ENCODE results near the gene LIMA1. TPM values are rescaled to one million over a fixed set of nuclear protein-coding genes. Genes with fewer than 3 reads are reported as not detected.
A peak's percentile ranks its signal among the peaks of the same experiment; 100 is the strongest.

LIMA1 gene
- total RNA-seq, 2 donors from 2014 or later: 36.2 to 45.6 TPM

- H3K36me3 Mint-ChIP-seq: peaks cover 4 to 9% of the 10 kb centered on the region in 2 donors
- ATAC-seq: no peak
Observed at GRCh38 chr12:50214018-50214417, 69.3 kb downstream of the LIMA1 start.

GRCh38 chr12:50213439-50213838 lies 69.9 kb downstream of the LIMA1 start:
- DNase-seq (ENCODE audit: low spot score in 2 of 2) (no peak), ATAC-seq (peak; percentile 18 to 58)
- Mint-ChIP-seq H3K9me3 (no peaks in the 10 kb centered on the region), H3K27ac (peak overlapping the region; percentile 27 to 72), H3K36me3 (peaks cover 4 to 9% of the 10 kb centered on the region in 2 donors)

More at GRCh38 chr12:50214018-50214417, 69.3 kb downstream of the LIMA1 start:
- Mint-ChIP-seq H3K27ac (peak overlapping the region in 1 of 2 donors; percentile 72), H3K9me3 (no peaks in the 10 kb centered on the region)
- DNase-seq (ENCODE audit: low spot score in 2 of 2): no peak

DNA sequence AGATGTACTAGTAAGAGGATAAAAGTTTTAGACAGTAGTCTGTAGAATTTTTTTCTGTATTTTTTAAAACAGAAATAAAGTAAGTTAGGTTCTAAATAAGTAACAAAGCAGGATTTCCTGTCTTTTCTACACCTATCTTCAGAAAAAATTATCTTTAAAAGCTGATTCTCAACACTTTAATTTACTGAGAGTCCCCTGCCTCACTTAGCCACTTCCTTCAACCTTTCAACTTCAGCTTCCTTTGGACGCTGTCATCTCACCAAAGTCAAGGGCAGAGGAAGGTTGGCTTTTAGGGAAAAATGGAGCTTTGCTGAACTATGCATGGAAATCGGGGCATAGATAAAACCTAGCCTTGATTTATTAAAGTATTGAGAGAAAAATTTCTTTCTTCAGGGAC lies 71.3 kb downstream of the LIMA1 start:
- Mint-ChIP-seq H3K27ac (peak overlapping the region; percentile 84 to 89), H3K9me3 (no peaks in the 10 kb centered on the region), H3K36me3 (peaks cover 4 to 9% of the 10 kb centered on the region in 2 donors)
- ATAC-seq (no peak), DNase-seq (ENCODE audit: low spot score in 2 of 2) (no peak)

DNA sequence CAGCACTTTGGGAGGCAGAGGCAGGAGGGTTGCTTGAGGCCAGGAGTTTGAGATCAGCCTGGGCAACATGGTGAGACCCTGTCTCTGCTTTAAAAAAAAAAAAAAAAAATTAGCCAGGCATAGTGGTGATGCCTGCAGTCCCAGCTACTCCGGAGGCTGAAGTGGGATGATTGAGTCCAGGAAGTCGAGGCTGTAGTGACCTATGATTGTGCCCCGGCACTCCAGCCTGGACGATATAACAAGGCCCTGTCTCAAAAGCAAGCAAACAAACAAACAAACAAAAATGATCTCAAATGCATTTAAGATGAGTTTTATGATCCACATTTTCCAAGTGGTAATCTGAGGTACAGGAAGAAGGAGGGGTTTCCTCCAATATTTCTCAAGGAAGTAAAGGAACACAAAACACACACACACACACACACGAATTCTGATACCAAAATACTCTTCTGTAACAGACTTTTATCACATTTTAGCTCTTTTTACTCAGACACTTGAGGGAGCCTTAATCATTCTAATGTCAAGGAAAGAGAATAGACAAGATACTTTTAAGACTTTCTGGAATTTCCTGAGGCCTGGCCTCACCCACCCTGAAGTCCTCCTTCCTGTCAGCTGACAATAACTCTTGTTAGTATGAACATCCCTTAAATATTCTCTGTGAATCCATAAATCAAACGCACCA lies 71.8 kb downstream of the LIMA1 start:
- H3K36me3 Mint-ChIP-seq: peaks cover 4 to 9% of the 10 kb centered on the region in 2 donors
- DNase-seq (ENCODE audit: low spot score in 2 of 2): no peak
- peak overlapping the region; percentile 84 to 89 for H3K27ac Mint-ChIP-seq
- ATAC-seq: peak in 1 of 2 donors; percentile 11
- no peaks in the 10 kb centered on the region for H3K9me3 Mint-ChIP-seq

- ATAC-seq: no peak
- Mint-ChIP-seq H3K9me3 (no peaks in the 10 kb centered on the region), H3K36me3 (peaks cover 0 to 9% of the 10 kb centered on the region in 2 donors), H3K27ac (no peak overlapping the region)
- DNase-seq (ENCODE audit: low spot score in 2 of 2): no peak
Observed at GRCh38 chr12:50207424-50207823, 75.9 kb downstream of the LIMA1 start.

DNA sequence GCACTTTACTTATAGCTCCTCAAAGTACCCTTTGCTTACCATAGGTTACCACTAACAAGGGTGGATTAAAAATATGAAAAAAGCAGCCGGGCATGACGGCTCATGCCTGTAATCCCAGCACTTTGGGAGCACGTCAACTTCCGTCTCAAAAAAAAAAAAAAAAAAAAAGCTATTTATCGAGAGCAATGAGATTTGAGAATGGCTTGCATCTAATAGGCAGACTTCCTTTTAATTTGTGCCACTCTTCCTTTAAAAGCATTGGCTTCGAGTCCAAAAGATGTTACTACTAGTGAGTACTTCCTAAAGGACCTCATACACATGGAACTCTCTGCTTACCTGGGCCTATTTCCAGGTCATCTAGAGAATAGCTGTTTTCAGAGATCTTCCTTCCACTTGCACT lies 77.7 kb downstream of the LIMA1 start:
- Mint-ChIP-seq H3K9me3 (no peaks in the 10 kb centered on the region), H3K27ac (no peak overlapping the region), H3K36me3 (no peaks in the 10 kb centered on the region)
- DNase-seq (ENCODE audit: low spot score in 2 of 2): no peak
- no peak for ATAC-seq

DNA sequence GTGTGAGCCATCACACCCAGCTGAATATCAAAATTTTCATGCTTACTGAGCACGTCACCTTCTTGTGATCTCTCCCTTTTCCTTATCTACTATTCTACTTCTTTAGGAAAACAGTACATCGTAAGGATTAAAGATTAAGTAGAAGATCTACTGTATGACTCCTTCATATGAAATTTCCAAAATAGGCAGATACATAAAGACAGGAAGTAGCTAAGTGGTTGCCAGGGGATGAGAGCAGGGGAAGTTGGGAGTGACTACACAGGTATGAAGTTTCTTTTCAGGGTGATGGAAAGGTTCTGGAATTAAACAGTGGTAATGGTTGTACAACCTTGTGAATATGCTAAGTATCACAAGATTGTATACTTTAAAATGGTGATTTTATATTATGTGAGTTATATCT lies 79.6 kb downstream of the LIMA1 start:
- DNase-seq (ENCODE audit: low spot score in 2 of 2) (no peak), ATAC-seq (no peak)
- Mint-ChIP-seq H3K36me3 (peaks cover 0 to 7% of the 10 kb centered on the region in 2 donors), H3K27ac (no peak overlapping the region), H3K9me3 (no peaks in the 10 kb centered on the region)

GRCh38 chr12:50201987-50202521 lies 81.3 kb downstream of the LIMA1 start:
- Mint-ChIP-seq H3K27ac (no peak overlapping the region), H3K9me3 (no peaks in the 10 kb centered on the region), H3K36me3 (peaks cover 0 to 15% of the 10 kb centered on the region in 2 donors)
- DNase-seq (ENCODE audit: low spot score in 2 of 2) (no peak), ATAC-seq (no peak)

GRCh38 chr12:50200552-50201273 lies 82.6 kb downstream of the LIMA1 start:
- Mint-ChIP-seq H3K36me3 (peaks cover 0 to 15% of the 10 kb centered on the region in 2 donors), H3K9me3 (no peaks in the 10 kb centered on the region), H3K27ac (no peak overlapping the region)
- no peak for ATAC-seq
- DNase-seq (ENCODE audit: low spot score in 2 of 2): no peak

DNA sequence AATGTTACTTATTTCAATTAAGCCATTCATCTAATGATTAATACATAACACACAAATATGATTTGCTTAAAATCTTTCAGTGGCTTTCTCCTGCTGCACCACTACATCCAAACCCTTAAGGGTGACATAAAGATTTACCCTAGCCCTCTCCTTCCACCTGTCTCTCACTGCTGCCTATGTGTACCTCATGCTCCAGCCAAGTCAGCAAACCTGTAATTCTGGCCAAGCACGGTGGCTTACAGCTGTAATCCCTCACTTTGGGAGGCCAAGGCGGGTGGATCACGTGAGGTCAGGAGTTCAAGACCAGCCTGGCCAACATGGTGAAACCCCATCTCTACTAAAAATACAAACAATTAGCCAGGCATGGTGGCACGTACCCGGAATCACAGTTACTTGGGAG lies 84.5 kb downstream of the LIMA1 start:
- Mint-ChIP-seq H3K27ac (no peak overlapping the region), H3K9me3 (no peaks in the 10 kb centered on the region), H3K36me3 (peaks cover 0 to 15% of the 10 kb centered on the region in 2 donors)
- no peak for ATAC-seq
- no peak for DNase-seq (ENCODE audit: low spot score in 2 of 2)

DNA sequence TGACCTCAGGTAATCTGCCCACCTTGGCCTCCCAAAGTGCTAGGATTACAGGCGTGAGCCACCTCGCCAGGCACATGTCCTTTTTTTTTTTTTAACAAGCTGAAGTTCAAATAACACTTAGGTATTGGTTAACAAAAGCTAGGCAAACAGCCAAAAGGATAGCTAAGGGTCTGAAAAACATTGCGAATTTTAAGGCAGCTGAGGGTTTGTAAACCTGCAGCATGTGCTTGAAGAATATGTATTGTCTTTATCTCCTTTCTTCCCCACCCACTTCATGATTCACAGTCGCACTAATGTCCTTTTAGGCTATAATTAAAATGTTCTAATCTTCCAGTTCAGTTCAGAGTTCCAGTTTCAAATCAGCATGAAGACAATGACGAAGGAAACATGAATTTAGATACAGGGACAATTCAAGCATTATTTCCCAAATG lies 86.0 kb downstream of the LIMA1 start:
- Mint-ChIP-seq H3K36me3 (peaks cover 7 to 20% of the 10 kb centered on the region in 2 donors), H3K9me3 (no peaks in the 10 kb centered on the region)
- no peak for ATAC-seq

GRCh38 chr12:50196537-50196936 lies 86.8 kb downstream of the LIMA1 start:
- Mint-ChIP-seq H3K27ac (peak overlapping the region in 1 of 2 donors; percentile 27), H3K36me3 (peaks cover 9 to 20% of the 10 kb centered on the region in 2 donors), H3K9me3 (no peaks in the 10 kb centered on the region)
- ATAC-seq (no peak), DNase-seq (ENCODE audit: low spot score in 2 of 2) (no peak)

More for the DNA sequence above, 86.0 kb downstream of the LIMA1 start:
- H3K27ac Mint-ChIP-seq: no peak overlapping the region
- DNase-seq (ENCODE audit: low spot score in 2 of 2): no peak

DNA sequence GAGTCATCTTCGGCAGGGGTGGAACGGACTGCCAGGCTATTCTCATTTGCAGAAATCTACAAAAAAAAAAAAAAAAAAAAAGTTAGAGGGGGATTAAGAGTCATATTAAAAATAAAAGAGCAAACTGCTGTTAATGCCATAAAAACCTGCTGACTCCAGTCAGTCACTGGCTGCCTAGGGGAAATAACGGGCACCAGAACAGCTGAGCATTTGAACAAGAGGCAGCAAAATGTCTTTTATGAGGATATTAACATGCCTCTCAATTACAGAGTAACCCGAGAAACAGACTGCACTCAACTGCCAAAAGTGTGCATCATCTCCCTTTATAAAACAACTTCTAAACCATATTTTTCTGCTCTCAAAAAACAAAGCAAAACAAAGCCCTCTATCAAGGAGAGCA lies 87.5 kb downstream of the LIMA1 start:
- Mint-ChIP-seq H3K9me3 (no peaks in the 10 kb centered on the region), H3K27ac (no peak overlapping the region), H3K36me3 (peaks cover 9 to 20% of the 10 kb centered on the region in 2 donors)
- no peak for ATAC-seq
- no peak for DNase-seq (ENCODE audit: low spot score in 2 of 2)

GRCh38 chr12:50192908-50193307 lies 90.4 kb downstream of the LIMA1 start:
- Mint-ChIP-seq H3K27ac (no peak overlapping the region), H3K36me3 (peaks cover 6 to 9% of the 10 kb centered on the region in 2 donors), H3K9me3 (no peaks in the 10 kb centered on the region)

DNA sequence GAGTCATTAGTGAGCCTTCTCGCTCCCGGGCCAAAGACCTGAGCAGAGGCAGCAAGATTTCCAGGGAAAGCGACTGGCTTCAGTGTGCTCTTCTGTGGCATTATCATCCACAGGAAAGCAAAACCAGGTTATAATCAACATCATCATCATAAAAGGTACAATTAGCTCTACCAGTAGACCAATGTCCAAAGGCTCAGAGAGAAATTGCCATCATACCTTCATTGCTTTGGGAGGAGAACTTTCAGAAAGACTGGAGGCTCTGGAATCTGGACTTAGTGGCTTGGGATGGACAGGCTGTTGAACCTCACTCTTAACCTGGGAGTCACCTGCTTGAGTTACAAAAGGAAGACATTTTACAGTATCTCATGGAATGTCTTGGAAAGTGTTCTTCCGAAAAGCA lies 91.1 kb downstream of the LIMA1 start:
- ATAC-seq: no peak
- H3K9me3 Mint-ChIP-seq: no peaks in the 10 kb centered on the region
- no peak overlapping the region for H3K27ac Mint-ChIP-seq
- DNase-seq (ENCODE audit: low spot score in 2 of 2): no peak
- H3K36me3 Mint-ChIP-seq: peaks cover 6 to 9% of the 10 kb centered on the region in 2 donors

More at GRCh38 chr12:50192908-50193307, 90.4 kb downstream of the LIMA1 start:
- DNase-seq (ENCODE audit: low spot score in 2 of 2) (no peak), ATAC-seq (no peak)

- H3K27ac Mint-ChIP-seq: no peak overlapping the region
- H3K9me3 Mint-ChIP-seq: no peaks in the 10 kb centered on the region
- no peak for ATAC-seq
- H3K36me3 Mint-ChIP-seq: peaks cover 6 to 15% of the 10 kb centered on the region in 2 donors
- no peak for DNase-seq (ENCODE audit: low spot score in 2 of 2)
Observed at GRCh38 chr12:50190859-50191258, 92.5 kb downstream of the LIMA1 start.

- DNase-seq (ENCODE audit: low spot score in 2 of 2) (no peak), ATAC-seq (peak; percentile 29 to 30)
- Mint-ChIP-seq H3K9me3 (no peaks in the 10 kb centered on the region), H3K27ac (peak overlapping the region; percentile 85 to 93), H3K36me3 (peaks cover 6 to 19% of the 10 kb centered on the region in 2 donors)
Observed at GRCh38 chr12:50188875-50189575, 94.3 kb downstream of the LIMA1 start.

Data from activated naive CD4-positive, alpha-beta T cell treated with anti-CD3 and anti-CD28 coated beads, Interleukin-2, amount 50 U/mL, for 72 hours (primary cell).